Muscle layer of duodenum (tissue), 2 donors: ENCODE results near the gene LHX1.

ENCODE experiments used
- H3K27ac ChIP-seq: one replicate; pipeline ENCODE4 v1.7.0; 2013; ENCODE audit warnings: mild to moderate bottlenecking, low read length
- H3K27me3 ChIP-seq: one replicate; pipeline ENCODE4 v1.7.0; 2013; ENCODE audit warnings: low read depth, mild to moderate bottlenecking, control low read depth, low read length
- H3K36me3 ChIP-seq, 2 donors: one replicate each; pipeline ENCODE4 v1.7.0; 2013; ENCODE audit warnings: low read length in 2 of 2, control low read depth in 1 of 2, mild to moderate bottlenecking in 1 of 2; ENCODE audit not compliant: insufficient read depth in 2 of 2, control insufficient read depth in 1 of 2
- H3K4me1 ChIP-seq, 2 donors: one replicate each; pipeline ENCODE4 v1.7.0; 2013; ENCODE audit warnings: low read length in 2 of 2, mild to moderate bottlenecking in 2 of 2, control low read depth in 1 of 2, moderate library complexity in 1 of 2; ENCODE audit not compliant: insufficient read depth in 2 of 2, control insufficient read depth in 1 of 2
- H3K4me3 ChIP-seq, 2 donors: one replicate each; pipeline ENCODE4 v1.7.0; 2013; ENCODE audit warnings: low read length in 2 of 2, low read depth in 1 of 2, mild to moderate bottlenecking in 1 of 2
- H3K9me3 ChIP-seq, 2 donors: one replicate each; pipeline ENCODE4 v1.7.0; 2013; ENCODE audit warnings: low read length in 2 of 2, control low read depth in 1 of 2, mild to moderate bottlenecking in 1 of 2; ENCODE audit not compliant: control insufficient read depth in 1 of 2
- donor health status: healthy.

LHX1 gene

DNA sequence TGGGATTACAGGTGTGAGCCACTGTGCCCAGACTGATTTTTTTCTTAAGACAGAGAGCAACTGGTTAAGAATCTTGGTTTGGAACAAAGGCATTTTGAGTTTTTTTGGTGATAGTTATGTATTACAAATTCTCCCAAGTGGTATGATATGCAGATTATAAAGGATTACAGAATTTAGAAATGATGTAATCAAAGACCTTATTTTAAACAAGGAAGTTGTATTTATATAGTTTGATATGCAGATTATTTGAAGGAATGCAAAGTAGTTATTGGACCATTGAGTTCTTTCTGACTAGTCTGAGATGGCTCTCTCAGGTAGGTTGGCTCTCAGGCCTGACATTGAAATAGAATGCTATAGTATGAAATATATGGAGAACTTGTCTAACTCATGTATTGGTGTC is 46.3 kb downstream of the LHX1 start:
- Histone ChIP-seq H3K27ac (no peak overlapping the region), H3K27me3 (no peaks in the 10 kb centered on the region), H3K4me3 (no peak overlapping the region), H3K9me3 (no peaks in the 10 kb centered on the region), H3K4me1 (no peaks in the 10 kb centered on the region), H3K36me3 (peaks cover 14 to 16% of the 10 kb centered on the region in 2 donors)

DNA sequence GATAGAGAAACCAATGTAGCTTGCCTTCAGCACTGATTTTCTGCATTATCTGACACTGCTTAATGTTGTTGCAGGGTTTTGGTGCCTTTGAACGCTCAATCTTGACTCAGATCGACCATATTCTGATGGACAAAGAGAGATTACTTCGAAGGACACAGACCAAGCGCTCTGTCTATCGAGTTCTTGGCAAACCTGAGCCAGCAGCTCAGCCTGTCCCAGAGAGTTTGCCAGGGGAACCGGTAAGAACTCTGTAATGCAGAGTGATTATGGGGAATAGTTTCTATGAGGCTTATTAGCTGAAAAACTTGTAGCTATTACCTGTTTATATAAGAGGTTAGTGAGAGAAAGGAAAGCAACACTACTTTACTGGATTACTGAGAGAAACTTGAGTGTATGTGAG is 51.9 kb downstream of the LHX1 start:
- H3K36me3 ChIP-seq, result peaks cover 41 to 42% of the 10 kb centered on the region in 2 donors

DNA sequence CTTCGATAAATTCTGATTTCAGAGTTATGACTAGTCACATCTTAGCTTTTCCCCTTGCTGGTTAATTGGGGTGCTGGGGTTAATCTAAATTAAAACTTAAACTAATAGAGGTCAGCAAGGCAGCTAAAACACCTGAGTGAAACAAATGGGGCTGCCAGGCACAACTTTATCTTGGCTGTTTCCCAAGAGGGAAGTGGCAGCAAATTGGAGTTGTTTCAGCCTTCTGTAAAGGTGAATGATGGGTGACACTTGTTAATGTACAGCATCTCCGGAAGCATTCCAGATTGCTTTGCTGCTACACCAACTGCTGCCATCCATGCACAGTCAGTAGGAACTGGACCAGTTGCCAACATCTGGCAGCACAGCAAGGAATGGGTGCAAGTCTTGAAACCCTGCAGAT is 55.4 kb downstream of the LHX1 start:
- Histone ChIP-seq H3K9me3 (no peaks in the 10 kb centered on the region), H3K4me3 (no peak overlapping the region), H3K4me1 (peaks cover 0 to 8% of the 10 kb centered on the region in 2 donors), H3K36me3 (peaks cover 43 to 48% of the 10 kb centered on the region in 2 donors), H3K27me3 (no peaks in the 10 kb centered on the region), H3K27ac (no peak overlapping the region)

More for the DNA sequence above, 51.9 kb downstream of the LHX1 start:
- peaks cover 0 to 8% of the 10 kb centered on the region in 2 donors for H3K4me1 ChIP-seq
- no peak overlapping the region for H3K27ac ChIP-seq
- no peaks in the 10 kb centered on the region for H3K27me3 ChIP-seq
- no peaks in the 10 kb centered on the region for H3K9me3 ChIP-seq
- no peak overlapping the region for H3K4me3 ChIP-seq

DNA sequence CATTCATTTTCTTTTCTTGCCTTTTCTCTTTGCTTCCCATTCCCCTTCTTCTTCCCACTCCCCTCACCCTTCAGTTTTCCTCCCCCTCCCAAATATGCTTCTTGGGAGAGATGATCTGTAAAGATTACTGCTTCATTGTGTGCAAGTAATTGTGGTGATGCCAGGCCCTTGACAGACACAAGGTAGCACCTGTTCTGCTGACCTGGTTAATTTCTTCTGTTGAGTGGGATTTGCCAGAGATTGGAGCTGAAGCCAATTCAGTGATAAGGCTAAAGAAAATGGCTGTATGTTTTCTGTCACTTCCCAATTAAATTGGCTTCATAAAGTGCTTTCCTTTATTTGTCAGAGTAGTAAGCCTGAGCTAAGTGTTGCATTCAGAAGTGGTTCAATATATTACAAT is 56.0 kb downstream of the LHX1 start:
- Histone ChIP-seq H3K4me1 (peaks cover 0 to 8% of the 10 kb centered on the region in 2 donors), H3K36me3 (peaks cover 43 to 48% of the 10 kb centered on the region in 2 donors), H3K27ac (no peak overlapping the region), H3K4me3 (no peak overlapping the region), H3K9me3 (no peaks in the 10 kb centered on the region), H3K27me3 (no peaks in the 10 kb centered on the region)
